ENCODE results near the gene RABL2A. TPM values are rescaled to one million over a fixed set of nuclear protein-coding genes. Genes with fewer than 3 reads are reported as not detected.
"Not testable (repeated sequence)": the region's sequence is repeated elsewhere in the genome, so short reads cannot be mapped to it uniquely, and the experiment has no call there.

The RABL2A gene
- total and polyA plus RNA-seq, 11 donors = 2.9 to 9.5 (median 6.3) TPM

GRCh38 chr2:113677330-113677729, 50.3 kb downstream of the RABL2A start:
- H3K27ac ChIP-seq = peak overlapping the region in 4 of 12 donors; percentile 63 to 79 (median 76)
- intact Hi-C loops (cut with DNase I) = no loop called here
- TF ChIP-seq CTCF (IDR thresholded peaks at IDR 0.05) (no peak), POLR2A (IDR thresholded peaks at IDR 0.05) (no peak)
- peaks cover 0 to 32% (median 14%) of the 10 kb centered on the region in 12 donors for H3K4me1 ChIP-seq
- DNase-seq (no peak), ATAC-seq (peak; percentile 62 to 88 (median 78))
- H3K9me3 ChIP-seq = no peaks in the 10 kb centered on the region
- no peaks in the 10 kb centered on the region for H3K36me3 ChIP-seq
- no peak overlapping the region for H3K4me3 ChIP-seq
- no peaks in the 10 kb centered on the region for H3K27me3 ChIP-seq
- 45 to 64% (median 59%) methylated on average over 2 of the region's 2 CpGs for WGBS, 4 donors

DNA sequence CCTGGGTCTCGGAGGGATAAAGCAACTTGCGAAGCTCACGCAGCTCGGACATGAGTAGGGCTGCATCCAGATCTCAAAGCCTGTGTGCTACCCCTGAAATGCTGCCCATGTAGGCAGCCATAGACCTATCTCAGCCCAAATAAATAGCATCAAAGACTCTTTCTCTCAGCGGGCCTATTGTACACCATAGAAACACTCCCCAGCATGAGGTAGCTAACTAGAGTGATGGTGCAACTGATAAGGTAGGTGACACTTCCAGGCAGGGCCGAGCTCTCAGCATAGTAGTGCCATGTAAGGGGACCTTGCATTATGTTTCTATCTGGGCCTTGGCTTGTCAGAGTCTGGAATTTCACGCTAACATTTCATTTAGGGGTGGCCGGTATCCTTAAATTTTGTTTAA, 52.4 kb downstream of the RABL2A start:
- H3K27me3 ChIP-seq = no peaks in the 10 kb centered on the region
- intact Hi-C loops (cut with DNase I) = no loop called here
- WGBS, 4 donors = 85 to 89% (median 87%) methylated on average over 8 of the region's 8 CpGs
- no peaks in the 10 kb centered on the region for H3K36me3 ChIP-seq
- DNase-seq = no peak
- H3K4me3 ChIP-seq = no peak overlapping the region
- H3K9me3 ChIP-seq = peaks cover 0 to 4% (median 0%) of the 10 kb centered on the region in 12 donors
- no peak for ATAC-seq
- TF ChIP-seq CTCF (IDR thresholded peaks at IDR 0.05) (no peak), POLR2A (IDR thresholded peaks at IDR 0.05) (no peak)
- H3K4me1 ChIP-seq = peaks cover 0 to 32% (median 14%) of the 10 kb centered on the region in 12 donors
- H3K27ac ChIP-seq = no peak overlapping the region

DNA sequence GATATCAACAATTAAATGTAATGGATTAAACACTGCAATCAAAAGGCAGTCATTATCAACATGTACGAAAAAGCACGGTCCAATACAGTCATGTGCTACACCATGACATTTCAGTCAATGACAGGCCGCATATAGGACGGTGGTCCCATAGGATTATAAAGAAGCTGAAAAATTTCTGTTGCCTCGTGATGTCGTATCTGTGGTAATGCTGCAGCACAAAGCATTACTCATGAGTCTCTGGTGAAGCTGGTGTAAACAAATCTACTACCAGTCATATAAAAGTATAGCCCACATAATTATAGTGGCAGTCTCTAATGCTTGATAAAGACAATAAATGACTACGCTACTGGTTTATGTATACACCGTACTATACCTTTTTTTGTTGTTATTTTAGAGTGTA, 58.4 kb downstream of the RABL2A start:
- peaks cover 0 to 4% (median 0%) of the 10 kb centered on the region in 12 donors for H3K9me3 ChIP-seq
- DNase-seq (no peak), ATAC-seq (no peak)
- H3K27ac ChIP-seq = no peak overlapping the region
- intact Hi-C loops (cut with DNase I) = no loop called here
- WGBS, 4 donors = 80 to 85% (median 82%) methylated on average over 8 of the region's 8 CpGs
- no peaks in the 10 kb centered on the region for H3K27me3 ChIP-seq
- H3K4me1 ChIP-seq = no peaks in the 10 kb centered on the region
- no peak overlapping the region for H3K4me3 ChIP-seq
- no peaks in the 10 kb centered on the region for H3K36me3 ChIP-seq
- TF ChIP-seq POLR2A (IDR thresholded peaks at IDR 0.05) = no peak
- no peak for TF ChIP-seq CTCF (IDR thresholded peaks at IDR 0.05)

GRCh38 chr2:113686537-113686936, 59.5 kb downstream of the RABL2A start:
- intact Hi-C loops (cut with DNase I) = no loop called here
- Histone ChIP-seq H3K27ac (no peak overlapping the region), H3K36me3 (no peaks in the 10 kb centered on the region), H3K4me3 (no peak overlapping the region), H3K4me1 (no peaks in the 10 kb centered on the region), H3K9me3 (peaks cover 0 to 4% (median 0%) of the 10 kb centered on the region in 12 donors), H3K27me3 (no peaks in the 10 kb centered on the region)
- no peak for DNase-seq
- no peak for ATAC-seq
- 85 to 92% (median 88%) methylated on average over 2 of the region's 2 CpGs for WGBS, 4 donors
- TF ChIP-seq POLR2A (IDR thresholded peaks at IDR 0.05) (no peak), CTCF (IDR thresholded peaks at IDR 0.05) (no peak)

GRCh38 chr2:113690871-113691270, 63.8 kb downstream of the RABL2A start:
- not testable (repeated sequence) for H3K27me3 ChIP-seq, H3K9me3 ChIP-seq, ATAC-seq, H3K36me3 ChIP-seq, DNase-seq, H3K27ac ChIP-seq, H3K4me3 ChIP-seq
- intact Hi-C loops (cut with DNase I) = loop anchor here in 1 of 10 donors (5.0 kb wide), 1 partner anchor 89 kb away; no protein-coding TSS in a partner anchor
- peaks cover 0 to 21% (median 0%) of the 10 kb centered on the region in 12 donors for H3K4me1 ChIP-seq
- 62 to 99% (median 66%) methylated on average over 2 to 3 of the region's 3 CpGs for WGBS, 4 donors

Measured in heart left ventricle (tissue), 16 donors.